WERI-Rb-1 (cell line): Measurements from ENCODE around the gene CLDND2.

Experiments used
- DNase-seq: peaks from one replicate; pipeline ENCODE4 v3.0.0-alpha.2; 2020
- H3K27ac ChIP-seq: fragments of 250-450 bp; sonication (Bioruptor Pico); 2 replicates; pipeline ENCODE4 v1.5.1; 2020; ENCODE audit warnings: mild to moderate bottlenecking, moderate library complexity
- H3K27me3 ChIP-seq: fragments of 250-450 bp; sonication (Bioruptor Pico); 2 replicates; pipeline ENCODE4 v1.5.1; 2021; ENCODE audit warnings: mild to moderate bottlenecking, low read depth, moderate library complexity; ENCODE audit not compliant: insufficient read depth, severe bottlenecking
- H3K36me3 ChIP-seq: fragments of 250-450 bp; sonication (Bioruptor Pico); 2 replicates; pipeline ENCODE4 v1.5.1; 2020; ENCODE audit warnings: mild to moderate bottlenecking, moderate library complexity
- H3K4me3 ChIP-seq: 2 replicates; pipeline ENCODE4 v1.5.1; 2011; ENCODE audit warnings: low read depth, mild to moderate bottlenecking, control low read depth, low read length
- H3K9me3 ChIP-seq: fragments of 250-450 bp; sonication (Bioruptor Pico); 2 replicates; pipeline ENCODE4 v1.5.1; 2021; ENCODE audit warnings: mild to moderate bottlenecking, moderate library complexity; ENCODE audit not compliant: severe bottlenecking
- TF ChIP-seq, protein P1 (sequence below): IDR thresholded peaks from 2 replicates; pipeline ENCODE4 v1.5.1; 2011; ENCODE audit warnings: low read depth, mild to moderate bottlenecking, control low read depth, inconsistent platforms, low read length

CLDND2 gene

GRCh38 chr19:51354742-51355148, 14.1 kb downstream of the CLDND2 start:
- Histone ChIP-seq H3K9me3 (peaks cover 3% of the 10 kb centered on the region), H3K36me3 (peaks cover 12% of the 10 kb centered on the region; the same call in 1 of the 2 replicates), H3K27ac (peak overlapping the region; percentile 51), H3K4me3 (no peak overlapping the region), H3K27me3 (no peaks in the 10 kb centered on the region)
- DNase-seq: no peak
- TF ChIP-seq, protein P1, sequence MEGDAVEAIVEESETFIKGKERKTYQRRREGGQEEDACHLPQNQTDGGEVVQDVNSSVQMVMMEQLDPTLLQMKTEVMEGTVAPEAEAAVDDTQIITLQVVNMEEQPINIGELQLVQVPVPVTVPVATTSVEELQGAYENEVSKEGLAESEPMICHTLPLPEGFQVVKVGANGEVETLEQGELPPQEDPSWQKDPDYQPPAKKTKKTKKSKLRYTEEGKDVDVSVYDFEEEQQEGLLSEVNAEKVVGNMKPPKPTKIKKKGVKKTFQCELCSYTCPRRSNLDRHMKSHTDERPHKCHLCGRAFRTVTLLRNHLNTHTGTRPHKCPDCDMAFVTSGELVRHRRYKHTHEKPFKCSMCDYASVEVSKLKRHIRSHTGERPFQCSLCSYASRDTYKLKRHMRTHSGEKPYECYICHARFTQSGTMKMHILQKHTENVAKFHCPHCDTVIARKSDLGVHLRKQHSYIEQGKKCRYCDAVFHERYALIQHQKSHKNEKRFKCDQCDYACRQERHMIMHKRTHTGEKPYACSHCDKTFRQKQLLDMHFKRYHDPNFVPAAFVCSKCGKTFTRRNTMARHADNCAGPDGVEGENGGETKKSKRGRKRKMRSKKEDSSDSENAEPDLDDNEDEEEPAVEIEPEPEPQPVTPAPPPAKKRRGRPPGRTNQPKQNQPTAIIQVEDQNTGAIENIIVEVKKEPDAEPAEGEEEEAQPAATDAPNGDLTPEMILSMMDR: no peak

GRCh38 chr19:51354103-51354741, 14.6 kb downstream of the CLDND2 start:
- Histone ChIP-seq H3K27ac (peak overlapping the region; percentile 51), H3K36me3 (peaks cover 15% of the 10 kb centered on the region; the same call in 1 of the 2 replicates)

GRCh38 chr19:51352783-51353360, 15.9 kb downstream of the CLDND2 start:
- Histone ChIP-seq H3K27me3 (no peaks in the 10 kb centered on the region), H3K27ac (peak overlapping the region; percentile 71), H3K4me3 (no peak overlapping the region), H3K9me3 (peaks cover 3% of the 10 kb centered on the region), H3K36me3 (peaks cover 15% of the 10 kb centered on the region; the same call in 1 of the 2 replicates)
- TF ChIP-seq, protein P1: no peak
- no peak for DNase-seq

More at GRCh38 chr19:51354103-51354741, 14.6 kb downstream of the CLDND2 start:
- Histone ChIP-seq H3K27me3 (no peaks in the 10 kb centered on the region), H3K9me3 (peaks cover 3% of the 10 kb centered on the region), H3K4me3 (peak overlapping the region; percentile 23)
- TF ChIP-seq, protein P1: no peak
- DNase-seq: peak; percentile 81

GRCh38 chr19:51351266-51351990, 17.4 kb downstream of the CLDND2 start:
- Histone ChIP-seq H3K27ac (peak overlapping the region; percentile 71), H3K9me3 (peaks cover 3% of the 10 kb centered on the region), H3K36me3 (peaks cover 17% of the 10 kb centered on the region), H3K27me3 (no peaks in the 10 kb centered on the region), H3K4me3 (no peak overlapping the region)
- no peak for DNase-seq
- TF ChIP-seq, protein P1: no peak

- peaks cover 28% of the 10 kb centered on the region for H3K36me3 ChIP-seq
- H3K9me3 ChIP-seq: peaks cover 3% of the 10 kb centered on the region
- no peak overlapping the region for H3K27ac ChIP-seq
- H3K27me3 ChIP-seq: no peaks in the 10 kb centered on the region
- TF ChIP-seq, protein P1: no peak
- peak; percentile 2 for DNase-seq
- no peak overlapping the region for H3K4me3 ChIP-seq
Observed at GRCh38 chr19:51347209-51347928, 21.4 kb downstream of the CLDND2 start.
